HG03159 (cell line): ENCODE results near the gene MARCHF3.
"Not testable (repeated sequence)": the region's sequence is repeated elsewhere in the genome, so short reads cannot be mapped to it uniquely, and the experiment has no call there.

Source experiments
- ATAC-seq: cut with Tn5 transposase; IDR thresholded peaks from one replicate; pipeline ENCODE4 v1.9.1; 2021; ENCODE audit warnings: mild to moderate bottlenecking, moderate library complexity; ENCODE audit not compliant: unreplicated experiment

The MARCHF3 gene

GRCh38 chr5:127030259-127031146 is at the start of gene MARCHF3:
Gene MARCHF3, minus strand, starts transcription at chr5:127030558. Its CDS starts 112,387 bp downstream, at chr5:126918171.
- peak; percentile 95 for ATAC-seq

- no peak for ATAC-seq
Measured at GRCh38 chr5:127079994-127080491, 49.7 kb upstream of the MARCHF3 start.

- no peak for ATAC-seq
Measured at GRCh38 chr5:127077366-127077765, 47.0 kb upstream of the MARCHF3 start.

- ATAC-seq = no peak
Measured at GRCh38 chr5:127076315-127077129, 46.2 kb upstream of the MARCHF3 start.

GRCh38 chr5:127074466-127074865 is 44.1 kb upstream of the MARCHF3 start:
- ATAC-seq = no peak

GRCh38 chr5:127072861-127073846 is 42.8 kb upstream of the MARCHF3 start, which contains the start of gene C5orf63:
Gene C5orf63, minus strand, starts transcription at chr5:127073502. Its CDS starts 14,507 bp downstream, at chr5:127058995.
- ATAC-seq = peak; percentile 99

- no peak for ATAC-seq
Measured at GRCh38 chr5:127070243-127070642, 39.9 kb upstream of the MARCHF3 start.

- ATAC-seq = no peak
Measured at GRCh38 chr5:127068493-127069214, 38.3 kb upstream of the MARCHF3 start.

- ATAC-seq = no peak
Measured at GRCh38 chr5:127066721-127067120, 36.4 kb upstream of the MARCHF3 start.

- ATAC-seq = no peak
Measured at GRCh38 chr5:127064253-127064840, 34.0 kb upstream of the MARCHF3 start.

GRCh38 chr5:127063257-127063913 is 33.0 kb upstream of the MARCHF3 start:
- ATAC-seq = no peak

- ATAC-seq = no peak
Measured at GRCh38 chr5:127061956-127062355, 31.6 kb upstream of the MARCHF3 start.

- ATAC-seq = no peak
Measured at GRCh38 chr5:127061537-127061936, 31.2 kb upstream of the MARCHF3 start.

GRCh38 chr5:127060470-127060985 is 30.2 kb upstream of the MARCHF3 start:
- no peak for ATAC-seq

- no peak for ATAC-seq
Measured at GRCh38 chr5:127056896-127057295, 26.5 kb upstream of the MARCHF3 start.

- no peak for ATAC-seq
Measured at GRCh38 chr5:127055880-127056653, 25.7 kb upstream of the MARCHF3 start.

- ATAC-seq = not testable (repeated sequence)
Measured at GRCh38 chr5:127053551-127053950, 23.2 kb upstream of the MARCHF3 start.

GRCh38 chr5:127053049-127053448 is 22.7 kb upstream of the MARCHF3 start:
- no peak for ATAC-seq
